ENCODE measurements around the gene ASCL2. TPM values are rescaled to one million over a fixed set of nuclear protein-coding genes. Genes with fewer than 3 reads are reported as not detected.

The ASCL2 gene
- total RNA-seq, 1 donor from 2014 or later = 1.1 TPM

DNA sequence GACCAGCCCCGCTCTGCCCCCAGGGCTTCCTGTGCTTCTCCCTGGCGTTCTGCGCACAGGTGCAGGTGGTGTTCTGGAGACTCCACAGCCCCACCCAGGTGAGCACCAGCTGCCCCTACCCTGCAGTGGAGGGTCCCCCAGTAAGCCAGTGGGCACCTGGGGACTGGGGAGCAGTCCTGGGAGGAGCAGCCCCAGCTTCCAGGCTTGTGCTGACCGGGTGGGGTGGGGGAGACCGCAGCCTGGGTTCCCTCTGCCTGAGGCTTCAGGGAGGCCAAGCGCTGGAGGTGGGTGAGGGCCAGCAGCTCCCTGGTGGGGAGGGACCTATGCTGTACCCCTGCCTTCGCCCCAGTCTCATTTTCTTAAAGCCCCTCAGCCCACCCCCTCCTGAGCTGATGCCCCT lies 38.3 kb upstream of the ASCL2 start:
- no peak for DNase-seq (ENCODE audit: low spot score)

GRCh38 chr11:2307501-2308331 lies 37.3 kb upstream of the ASCL2 start:
- no peak for DNase-seq (ENCODE audit: low spot score)

- no peak for DNase-seq (ENCODE audit: low spot score)
Observed at GRCh38 chr11:2306877-2307500, 36.6 kb upstream of the ASCL2 start.

DNA sequence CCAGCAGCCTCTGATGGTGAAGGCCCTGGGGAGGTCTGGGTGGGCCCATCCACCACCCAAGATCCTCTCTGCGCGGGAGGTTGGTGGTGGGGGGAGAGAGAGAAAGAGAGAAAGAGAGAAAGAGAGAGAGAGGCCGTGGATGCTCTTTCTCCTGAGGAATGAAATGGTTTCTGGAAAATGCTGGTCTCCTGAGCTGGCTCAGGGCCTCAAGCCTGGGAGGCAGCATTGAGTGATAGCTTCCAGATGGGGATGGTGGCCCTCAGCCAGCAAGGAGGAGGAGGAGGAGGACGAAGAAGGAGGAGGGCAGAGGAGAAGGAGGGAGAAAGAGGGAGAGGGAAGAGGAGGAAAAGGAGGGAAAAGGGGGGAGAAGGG lies 36.0 kb upstream of the ASCL2 start:
- peak; percentile 67 for DNase-seq (ENCODE audit: low spot score)

DNA sequence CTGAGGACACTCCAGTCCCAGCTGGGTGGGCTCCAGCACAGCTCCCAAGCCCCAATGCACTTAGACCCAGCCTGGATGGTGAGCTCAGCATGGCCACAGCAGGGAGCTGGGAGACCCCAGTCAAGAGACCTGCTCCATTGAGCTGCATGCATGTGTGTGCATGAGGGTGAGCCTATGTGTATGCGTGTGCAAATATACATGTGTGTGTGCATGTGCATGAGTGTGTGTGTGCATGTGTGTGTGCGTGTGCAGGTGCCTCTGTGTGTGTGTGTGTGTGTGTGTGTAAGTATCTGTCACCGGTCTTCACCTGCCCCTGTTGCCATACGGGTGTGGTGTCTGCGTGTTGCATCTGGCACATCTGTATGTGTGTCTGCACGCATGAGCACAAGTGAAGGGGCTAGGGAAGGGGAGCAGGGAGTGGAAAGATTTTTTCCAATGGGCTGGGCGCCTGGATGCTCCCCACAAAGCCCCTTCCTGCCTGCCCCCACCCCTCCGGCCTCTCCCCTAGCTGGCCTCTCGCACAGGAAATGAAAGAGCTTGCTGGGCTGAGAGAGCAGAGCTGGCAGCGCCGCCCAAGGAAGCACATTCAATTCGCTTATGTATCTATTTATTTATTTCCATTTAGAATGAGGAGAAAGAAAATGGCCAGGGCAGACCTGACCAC lies 35.5 kb upstream of the ASCL2 start:
- DNase-seq (ENCODE audit: low spot score) = no peak

GRCh38 chr11:2305140-2305778 lies 34.9 kb upstream of the ASCL2 start:
- DNase-seq (ENCODE audit: low spot score) = peak; percentile 86

DNA sequence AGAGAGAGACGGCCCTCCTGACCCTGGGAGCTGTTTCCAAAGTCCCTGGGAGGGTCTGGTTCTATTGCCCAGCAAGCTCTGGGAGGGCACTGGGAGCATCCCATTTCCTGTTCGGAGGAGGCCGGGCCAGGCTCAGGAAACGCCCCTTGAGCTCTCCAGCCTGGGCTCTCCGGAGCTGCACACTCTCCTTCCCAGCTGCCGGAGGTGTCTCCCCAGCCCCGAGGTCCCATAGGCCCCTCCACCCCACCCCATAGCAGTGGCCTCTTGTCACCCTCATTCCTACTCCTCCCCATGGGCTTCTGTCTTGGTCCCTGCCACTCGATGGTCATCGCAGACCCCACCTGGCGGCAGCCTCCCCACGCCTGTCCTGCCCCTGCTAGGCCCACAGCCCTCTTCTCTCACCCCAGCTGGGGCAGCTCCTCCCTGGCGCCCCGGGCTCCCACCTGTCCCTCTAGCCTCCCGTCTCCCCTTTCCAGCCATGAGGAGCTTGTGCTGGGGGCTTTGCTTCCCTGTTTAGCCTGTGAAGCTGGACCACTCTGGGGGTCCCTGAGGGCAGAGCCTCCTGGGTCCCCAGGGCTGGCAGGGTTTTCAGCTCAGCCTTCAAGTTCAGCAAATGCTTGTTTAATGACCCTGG lies 34.2 kb upstream of the ASCL2 start:
- DNase-seq (ENCODE audit: low spot score) = peak; percentile 9

- peak; percentile 9 for DNase-seq (ENCODE audit: low spot score)
Observed at GRCh38 chr11:2303627-2304505, 33.5 kb upstream of the ASCL2 start.

GRCh38 chr11:2302896-2303626 lies 32.7 kb upstream of the ASCL2 start:
- DNase-seq (ENCODE audit: low spot score) = peak; percentile 24

DNA sequence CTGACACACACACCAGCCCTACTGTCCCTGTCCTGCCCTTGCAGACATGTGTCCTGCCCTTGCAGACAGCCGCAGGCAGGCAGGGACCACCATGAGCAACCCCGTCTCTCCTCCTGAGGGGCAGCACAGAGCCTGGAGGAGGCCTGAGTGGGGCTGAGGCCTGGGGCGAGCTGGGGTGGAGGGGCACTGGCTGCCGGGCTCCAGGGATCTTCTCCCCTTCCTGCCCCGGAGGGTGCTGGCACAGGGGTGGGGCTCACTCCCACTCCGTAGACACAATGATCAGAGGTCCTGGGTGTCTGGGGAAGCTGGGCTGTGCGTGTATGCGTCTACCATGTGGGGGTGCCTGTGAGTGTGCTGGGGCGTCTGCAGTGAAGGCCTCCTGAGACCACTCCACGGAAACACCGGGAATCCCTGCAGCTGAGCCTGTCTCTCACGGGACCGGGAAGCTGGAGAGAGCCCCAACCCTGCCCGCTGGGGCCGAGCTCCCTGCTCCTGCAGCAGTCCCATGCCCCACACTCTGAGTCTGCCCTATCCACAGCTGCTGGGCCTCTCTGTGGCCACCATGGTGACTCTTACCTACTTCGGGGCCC lies 32.0 kb upstream of the ASCL2 start:
- DNase-seq (ENCODE audit: low spot score) = no peak

- DNase-seq (ENCODE audit: low spot score) = no peak
Observed at GRCh38 chr11:2301631-2302305, 31.4 kb upstream of the ASCL2 start, which contains the start of the genes C11orf21 and TSPAN32. Gene C11orf21 (minus strand): TSS chr11:2301918. CDS start chr11:2301808, 110 bp downstream. Gene TSPAN32 (plus strand): TSS chr11:2302013. CDS start chr11:2302150, 137 bp downstream.

DNA sequence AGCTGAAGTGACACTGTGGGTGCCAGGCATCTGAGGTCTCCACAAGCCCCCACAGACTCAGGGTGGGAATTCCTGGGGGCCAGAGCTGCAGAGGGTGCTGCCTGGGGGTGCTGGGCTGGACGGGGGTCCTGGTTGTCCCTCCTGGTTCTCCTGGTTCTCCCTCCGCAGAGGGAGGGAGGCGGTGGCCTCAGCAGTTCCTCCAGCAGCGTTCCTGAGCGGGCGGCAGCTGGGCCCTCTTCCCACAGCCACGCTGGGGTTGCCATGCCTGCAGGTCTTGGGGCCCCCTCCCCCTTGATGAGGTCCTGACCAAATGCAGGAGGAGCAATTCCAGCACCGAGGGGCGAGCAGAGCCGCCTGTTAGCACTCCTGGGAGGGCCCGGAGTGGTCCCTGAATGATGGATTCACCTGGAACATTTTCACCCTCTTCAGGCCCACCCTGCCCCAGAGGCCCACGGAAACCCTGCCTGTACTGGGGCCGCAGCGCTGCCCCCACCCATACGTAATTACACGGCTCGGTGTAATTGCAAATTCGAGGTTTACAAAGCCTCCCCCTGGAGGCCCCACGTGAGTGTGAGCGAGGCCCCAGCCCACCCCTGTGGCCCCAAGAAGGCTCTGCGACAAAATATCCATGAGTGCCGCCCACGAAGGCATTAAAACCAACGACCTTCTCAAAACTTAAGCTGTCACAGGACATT lies 30.7 kb upstream of the ASCL2 start:
- no peak for DNase-seq (ENCODE audit: low spot score)

- DNase-seq (ENCODE audit: low spot score) = no peak
Observed at GRCh38 chr11:2300290-2300935, 30.0 kb upstream of the ASCL2 start.

DNA sequence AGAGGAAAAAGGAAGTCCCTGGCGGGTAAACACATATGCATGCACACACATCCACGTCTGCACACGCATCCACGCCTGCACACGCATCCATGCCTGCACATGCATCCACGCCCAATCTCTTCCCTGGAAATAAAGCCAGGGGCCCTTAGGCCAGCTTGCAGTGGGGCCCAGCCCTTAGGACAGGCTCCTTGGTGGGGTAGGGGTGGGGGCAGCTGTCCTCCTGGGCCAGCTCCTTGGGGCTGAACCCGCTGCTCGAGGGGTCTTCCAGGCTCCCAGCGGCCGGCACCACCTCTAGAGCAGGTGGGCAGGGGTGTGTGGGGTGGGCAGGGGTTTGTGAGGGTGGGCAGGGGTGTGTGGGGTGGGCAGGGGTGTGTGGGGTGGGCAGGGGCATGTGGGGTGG lies 29.4 kb upstream of the ASCL2 start:
- DNase-seq (ENCODE audit: low spot score) = no peak

GRCh38 chr11:2298795-2299761 lies 28.7 kb upstream of the ASCL2 start:
- DNase-seq (ENCODE audit: low spot score) = peak; percentile 8

GRCh38 chr11:2298131-2298794 lies 27.9 kb upstream of the ASCL2 start:
- peak; percentile 9 for DNase-seq (ENCODE audit: low spot score)
